ENCODE results near the gene NSD2.

DNA sequence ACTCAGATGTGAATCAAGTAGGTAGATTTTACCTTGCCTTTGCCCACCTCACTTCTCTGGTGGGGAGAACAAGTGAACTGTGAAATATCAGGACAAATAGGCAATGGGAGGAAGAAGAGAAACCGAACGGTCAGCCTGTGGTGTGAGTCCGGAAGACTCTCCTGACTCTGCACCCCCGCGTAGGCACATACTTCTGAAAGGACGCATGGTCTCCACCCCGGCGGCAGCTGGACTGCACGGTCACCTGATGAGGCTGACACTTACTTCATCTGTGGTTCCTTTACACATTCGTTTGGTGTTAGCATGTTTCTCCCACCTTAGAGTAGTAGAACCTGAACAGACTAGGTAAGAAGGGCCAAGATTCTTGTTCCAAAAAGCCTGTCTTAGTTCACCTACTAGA is 79.2 kb downstream of the NSD2 start:
- TF ChIP-seq POLR2AphosphoS5 (IDR thresholded peaks at IDR 0.05; ENCODE audit: low read depth): no peak
- TF ChIP-seq, protein P1, sequence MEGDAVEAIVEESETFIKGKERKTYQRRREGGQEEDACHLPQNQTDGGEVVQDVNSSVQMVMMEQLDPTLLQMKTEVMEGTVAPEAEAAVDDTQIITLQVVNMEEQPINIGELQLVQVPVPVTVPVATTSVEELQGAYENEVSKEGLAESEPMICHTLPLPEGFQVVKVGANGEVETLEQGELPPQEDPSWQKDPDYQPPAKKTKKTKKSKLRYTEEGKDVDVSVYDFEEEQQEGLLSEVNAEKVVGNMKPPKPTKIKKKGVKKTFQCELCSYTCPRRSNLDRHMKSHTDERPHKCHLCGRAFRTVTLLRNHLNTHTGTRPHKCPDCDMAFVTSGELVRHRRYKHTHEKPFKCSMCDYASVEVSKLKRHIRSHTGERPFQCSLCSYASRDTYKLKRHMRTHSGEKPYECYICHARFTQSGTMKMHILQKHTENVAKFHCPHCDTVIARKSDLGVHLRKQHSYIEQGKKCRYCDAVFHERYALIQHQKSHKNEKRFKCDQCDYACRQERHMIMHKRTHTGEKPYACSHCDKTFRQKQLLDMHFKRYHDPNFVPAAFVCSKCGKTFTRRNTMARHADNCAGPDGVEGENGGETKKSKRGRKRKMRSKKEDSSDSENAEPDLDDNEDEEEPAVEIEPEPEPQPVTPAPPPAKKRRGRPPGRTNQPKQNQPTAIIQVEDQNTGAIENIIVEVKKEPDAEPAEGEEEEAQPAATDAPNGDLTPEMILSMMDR (IDR thresholded peaks at IDR 0.05; ENCODE audit: insufficient read depth, low read length): no peak
- TF ChIP-seq, protein P2, sequence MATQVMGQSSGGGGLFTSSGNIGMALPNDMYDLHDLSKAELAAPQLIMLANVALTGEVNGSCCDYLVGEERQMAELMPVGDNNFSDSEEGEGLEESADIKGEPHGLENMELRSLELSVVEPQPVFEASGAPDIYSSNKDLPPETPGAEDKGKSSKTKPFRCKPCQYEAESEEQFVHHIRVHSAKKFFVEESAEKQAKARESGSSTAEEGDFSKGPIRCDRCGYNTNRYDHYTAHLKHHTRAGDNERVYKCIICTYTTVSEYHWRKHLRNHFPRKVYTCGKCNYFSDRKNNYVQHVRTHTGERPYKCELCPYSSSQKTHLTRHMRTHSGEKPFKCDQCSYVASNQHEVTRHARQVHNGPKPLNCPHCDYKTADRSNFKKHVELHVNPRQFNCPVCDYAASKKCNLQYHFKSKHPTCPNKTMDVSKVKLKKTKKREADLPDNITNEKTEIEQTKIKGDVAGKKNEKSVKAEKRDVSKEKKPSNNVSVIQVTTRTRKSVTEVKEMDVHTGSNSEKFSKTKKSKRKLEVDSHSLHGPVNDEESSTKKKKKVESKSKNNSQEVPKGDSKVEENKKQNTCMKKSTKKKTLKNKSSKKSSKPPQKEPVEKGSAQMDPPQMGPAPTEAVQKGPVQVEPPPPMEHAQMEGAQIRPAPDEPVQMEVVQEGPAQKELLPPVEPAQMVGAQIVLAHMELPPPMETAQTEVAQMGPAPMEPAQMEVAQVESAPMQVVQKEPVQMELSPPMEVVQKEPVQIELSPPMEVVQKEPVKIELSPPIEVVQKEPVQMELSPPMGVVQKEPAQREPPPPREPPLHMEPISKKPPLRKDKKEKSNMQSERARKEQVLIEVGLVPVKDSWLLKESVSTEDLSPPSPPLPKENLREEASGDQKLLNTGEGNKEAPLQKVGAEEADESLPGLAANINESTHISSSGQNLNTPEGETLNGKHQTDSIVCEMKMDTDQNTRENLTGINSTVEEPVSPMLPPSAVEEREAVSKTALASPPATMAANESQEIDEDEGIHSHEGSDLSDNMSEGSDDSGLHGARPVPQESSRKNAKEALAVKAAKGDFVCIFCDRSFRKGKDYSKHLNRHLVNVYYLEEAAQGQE (IDR thresholded peaks at IDR 0.05; ENCODE audit: insufficient replicate concordance, low read depth): no peak
- TF ChIP-seq GABPA (IDR thresholded peaks at IDR 0.05; ENCODE audit: low read depth): no peak
- TF ChIP-seq SPI1 (IDR thresholded peaks at IDR 0.05; ENCODE audit: borderline replicate concordance, low read depth): no peak
